ENCODE results near the gene NRIP1.

NRIP1 gene

GRCh38 chr21:15005391-15005790 is 59.4 kb downstream of the NRIP1 start:
- DNase-seq (ENCODE audit: low read depth): no peak

GRCh38 chr21:15004721-15005370 is 60.0 kb downstream of the NRIP1 start:
- no peak for DNase-seq (ENCODE audit: low read depth)

- DNase-seq (ENCODE audit: low read depth): no peak
Observed at GRCh38 chr21:15003463-15004135, 61.2 kb downstream of the NRIP1 start.

- no peak for DNase-seq (ENCODE audit: low read depth)
Observed at GRCh38 chr21:15001857-15002606, 62.8 kb downstream of the NRIP1 start.

- no peak for DNase-seq (ENCODE audit: low read depth)
Observed at GRCh38 chr21:15001113-15001512, 63.7 kb downstream of the NRIP1 start.

- DNase-seq (ENCODE audit: low read depth): no peak
Observed at GRCh38 chr21:15000081-15000480, 64.7 kb downstream of the NRIP1 start.

GRCh38 chr21:14998784-14999183 is 66.0 kb downstream of the NRIP1 start:
- DNase-seq (ENCODE audit: low read depth): no peak

GRCh38 chr21:14998336-14998735 is 66.5 kb downstream of the NRIP1 start:
- DNase-seq (ENCODE audit: low read depth): no peak

GRCh38 chr21:14995695-14996490 is 68.9 kb downstream of the NRIP1 start:
- DNase-seq (ENCODE audit: low read depth): no peak

- DNase-seq (ENCODE audit: low read depth): no peak
Observed at GRCh38 chr21:14995226-14995625, 69.6 kb downstream of the NRIP1 start.

- no peak for DNase-seq (ENCODE audit: low read depth)
Observed at GRCh38 chr21:14993115-14993514, 71.7 kb downstream of the NRIP1 start.

- DNase-seq (ENCODE audit: low read depth): no peak
Observed at GRCh38 chr21:14991957-14992356, 72.8 kb downstream of the NRIP1 start.

- DNase-seq (ENCODE audit: low read depth): no peak
Observed at GRCh38 chr21:14989359-14989758, 75.4 kb downstream of the NRIP1 start.

GRCh38 chr21:14988760-14989159 is 76.0 kb downstream of the NRIP1 start:
- DNase-seq (ENCODE audit: low read depth): no peak

GRCh38 chr21:14987370-14988170 is 77.2 kb downstream of the NRIP1 start:
- no peak for DNase-seq (ENCODE audit: low read depth)

GRCh38 chr21:14985306-14985705 is 79.5 kb downstream of the NRIP1 start:
- DNase-seq (ENCODE audit: low read depth): no peak

- no peak for DNase-seq (ENCODE audit: low read depth)
Observed at GRCh38 chr21:14982336-14982735, 82.5 kb downstream of the NRIP1 start.

GRCh38 chr21:14981246-14981645 is 83.6 kb downstream of the NRIP1 start:
- DNase-seq (ENCODE audit: low read depth): no peak

GRCh38 chr21:14979264-14979663 is 85.5 kb downstream of the NRIP1 start:
- DNase-seq (ENCODE audit: low read depth): no peak

GRCh38 chr21:14977814-14978213 is 87.0 kb downstream of the NRIP1 start:
- no peak for DNase-seq (ENCODE audit: low read depth)

GRCh38 chr21:14975136-14975919 is 89.5 kb downstream of the NRIP1 start:
- DNase-seq (ENCODE audit: low read depth): no peak
